ENCODE measurements around the gene BCAS3.

The BCAS3 gene

GRCh38 chr17:61018938-61019337 lies 341.3 kb downstream of the BCAS3 start:
- Histone ChIP-seq H3K36me3 (ENCODE audit: insufficient read depth) (no peaks in the 10 kb centered on the region), H3K79me2 (ENCODE audit: insufficient read depth, low read depth) (no peaks in the 10 kb centered on the region), H3K4me3 (IDR thresholded peaks at IDR 0.05; ENCODE audit: insufficient read depth, low read depth, low read length) (no peak overlapping the region), H3K9ac (no peak overlapping the region), H3K4me2 (no peak overlapping the region), H3K27me3 (ENCODE audit: insufficient read depth, low read depth) (no peaks in the 10 kb centered on the region), H3K4me1 (ENCODE audit: low read depth, poor library complexity, severe bottlenecking) (no peaks in the 10 kb centered on the region), H2AFZ (ENCODE audit: low read depth) (no peak overlapping the region), H4K20me1 (ENCODE audit: insufficient read depth) (no peaks in the 10 kb centered on the region), H3K27ac (no peak overlapping the region)
- no peak for TF ChIP-seq CTCF (conservative IDR thresholded peaks at IDR 0.05; ENCODE audit: low read depth, low read length)

GRCh38 chr17:61023996-61024395 lies 346.3 kb downstream of the BCAS3 start:
- H3K27me3 ChIP-seq (ENCODE audit: insufficient read depth, low read depth), result no peaks in the 10 kb centered on the region
- no peaks in the 10 kb centered on the region for H3K4me1 ChIP-seq (ENCODE audit: low read depth, poor library complexity, severe bottlenecking)
- no peaks in the 10 kb centered on the region for H3K79me2 ChIP-seq (ENCODE audit: insufficient read depth, low read depth)
- H3K4me2 ChIP-seq, result no peak overlapping the region
- H3K36me3 ChIP-seq (ENCODE audit: insufficient read depth), result no peaks in the 10 kb centered on the region
- H4K20me1 ChIP-seq (ENCODE audit: insufficient read depth), result no peaks in the 10 kb centered on the region
- H2AFZ ChIP-seq (ENCODE audit: low read depth), result no peak overlapping the region
- no peak for TF ChIP-seq CTCF (conservative IDR thresholded peaks at IDR 0.05; ENCODE audit: low read depth, low read length)
- H3K4me3 ChIP-seq (IDR thresholded peaks at IDR 0.05; ENCODE audit: insufficient read depth, low read depth, low read length), result no peak overlapping the region
- H3K9ac ChIP-seq, result no peak overlapping the region
- no peak overlapping the region for H3K27ac ChIP-seq

- TF ChIP-seq CTCF (conservative IDR thresholded peaks at IDR 0.05; ENCODE audit: low read depth, low read length), result no peak
- H3K4me3 ChIP-seq (IDR thresholded peaks at IDR 0.05; ENCODE audit: insufficient read depth, low read depth, low read length), result no peak overlapping the region
- H3K4me1 ChIP-seq (ENCODE audit: low read depth, poor library complexity, severe bottlenecking), result no peaks in the 10 kb centered on the region
Observed at GRCh38 chr17:61026818-61027217, 349.2 kb downstream of the BCAS3 start.

GRCh38 chr17:61029181-61029580 lies 351.5 kb downstream of the BCAS3 start:
- H4K20me1 ChIP-seq (ENCODE audit: insufficient read depth), result no peaks in the 10 kb centered on the region
- no peak for TF ChIP-seq CTCF (conservative IDR thresholded peaks at IDR 0.05; ENCODE audit: low read depth, low read length)
- no peaks in the 10 kb centered on the region for H3K27me3 ChIP-seq (ENCODE audit: insufficient read depth, low read depth)
- H3K36me3 ChIP-seq (ENCODE audit: insufficient read depth), result no peaks in the 10 kb centered on the region
- no peaks in the 10 kb centered on the region for H3K79me2 ChIP-seq (ENCODE audit: insufficient read depth, low read depth)
- H3K27ac ChIP-seq, result no peak overlapping the region
- H3K9ac ChIP-seq, result no peak overlapping the region
- no peak overlapping the region for H3K4me3 ChIP-seq (IDR thresholded peaks at IDR 0.05; ENCODE audit: insufficient read depth, low read depth, low read length)
- no peak overlapping the region for H2AFZ ChIP-seq (ENCODE audit: low read depth)
- H3K4me1 ChIP-seq (ENCODE audit: low read depth, poor library complexity, severe bottlenecking), result no peaks in the 10 kb centered on the region
- no peak overlapping the region for H3K4me2 ChIP-seq

More at GRCh38 chr17:61026818-61027217, 349.2 kb downstream of the BCAS3 start:
- Histone ChIP-seq H3K36me3 (ENCODE audit: insufficient read depth) (no peaks in the 10 kb centered on the region), H3K4me2 (no peak overlapping the region), H3K27ac (no peak overlapping the region), H3K79me2 (ENCODE audit: insufficient read depth, low read depth) (no peaks in the 10 kb centered on the region), H3K27me3 (ENCODE audit: insufficient read depth, low read depth) (no peaks in the 10 kb centered on the region), H4K20me1 (ENCODE audit: insufficient read depth) (no peaks in the 10 kb centered on the region), H2AFZ (ENCODE audit: low read depth) (no peak overlapping the region), H3K9ac (no peak overlapping the region)

Measured in KMS-11 (cell line).